Measurements from ENCODE around the gene SORT1.

Gene SORT1

DNA sequence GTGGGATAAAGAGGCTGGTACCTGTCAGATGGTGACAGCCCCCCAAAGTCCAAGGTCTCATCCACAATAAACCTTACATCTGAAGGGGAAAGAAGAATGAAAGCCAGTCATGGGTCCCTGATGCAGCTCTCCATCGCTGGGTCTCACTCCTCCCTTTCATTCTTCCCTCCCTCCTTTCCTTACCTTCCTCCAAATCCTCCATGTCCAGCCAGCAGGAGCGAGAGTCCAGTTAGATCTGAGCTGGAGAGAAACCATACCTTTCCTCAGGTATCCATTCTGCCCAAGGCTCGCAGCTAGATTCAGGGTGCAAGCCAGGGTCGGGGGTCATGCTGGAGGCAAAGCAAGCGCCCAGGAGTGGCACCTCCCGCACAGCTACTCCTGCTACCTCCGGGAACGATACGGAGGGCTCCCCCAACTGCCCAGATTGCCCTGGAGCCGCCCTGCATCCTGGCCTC is 115.2 kb downstream of the SORT1 start:
- H3K4me1 Mint-ChIP-seq (ENCODE audit: low read depth): peaks cover 27% of the 10 kb centered on the region
- DNase-seq (ENCODE audit: low spot score): no peak
- peaks cover 2% of the 10 kb centered on the region for H3K27me3 Mint-ChIP-seq (ENCODE audit: low read depth)
- peak overlapping the region; percentile 86 for H3K27ac Mint-ChIP-seq
- peaks cover 15% of the 10 kb centered on the region for H3K36me3 Mint-ChIP-seq (ENCODE audit: low read depth)
- H3K4me3 Mint-ChIP-seq: peak overlapping the region; percentile 100
- H3K9me3 Mint-ChIP-seq: no peaks in the 10 kb centered on the region

DNA sequence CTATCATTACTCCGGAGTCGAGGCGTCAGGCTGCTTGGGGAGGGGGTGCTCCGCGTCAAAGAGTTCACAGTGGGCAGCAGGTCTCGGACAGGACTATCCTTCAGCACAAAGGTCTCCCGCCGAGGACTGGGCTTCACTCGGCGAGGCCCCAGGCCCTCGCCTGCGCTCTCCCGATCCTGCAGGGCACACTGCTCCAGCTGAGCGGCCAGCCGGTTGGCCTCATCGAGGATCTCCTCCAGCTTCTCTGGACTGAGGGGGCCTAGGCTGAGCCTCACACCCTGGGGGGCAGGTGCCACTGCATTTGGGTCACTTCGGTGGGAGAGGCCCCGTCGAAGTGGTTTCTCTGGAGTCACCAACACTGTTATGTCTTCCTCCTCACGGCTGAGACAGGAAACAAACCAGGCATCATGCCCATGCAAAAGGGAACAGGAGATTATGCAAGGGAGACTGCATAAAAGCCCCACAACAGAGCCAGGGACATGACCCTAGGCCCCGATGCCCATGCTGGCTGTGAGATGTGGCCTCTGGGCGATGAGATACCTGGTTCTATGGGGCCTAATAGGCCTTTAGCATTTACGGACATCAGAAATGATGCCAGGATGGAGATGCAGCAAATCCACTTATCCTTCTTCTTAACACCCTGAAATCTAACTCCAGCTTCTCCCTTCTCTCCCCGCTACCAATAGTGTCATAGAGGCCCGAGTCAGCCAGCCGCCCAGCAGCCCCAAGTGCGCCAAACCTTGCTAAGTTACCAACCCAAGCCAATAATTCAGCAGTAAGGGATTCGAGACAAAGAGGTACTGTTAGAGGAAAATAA is 115.8 kb downstream of the SORT1 start:
- Mint-ChIP-seq H3K4me1 (ENCODE audit: low read depth) (peaks cover 30% of the 10 kb centered on the region), H3K9me3 (no peaks in the 10 kb centered on the region), H3K27me3 (ENCODE audit: low read depth) (peaks cover 2% of the 10 kb centered on the region), H3K27ac (peak overlapping the region; percentile 10), H3K4me3 (peak overlapping the region; percentile 100), H3K36me3 (ENCODE audit: low read depth) (peaks cover 15% of the 10 kb centered on the region)
- no peak for DNase-seq (ENCODE audit: low spot score)

DNA sequence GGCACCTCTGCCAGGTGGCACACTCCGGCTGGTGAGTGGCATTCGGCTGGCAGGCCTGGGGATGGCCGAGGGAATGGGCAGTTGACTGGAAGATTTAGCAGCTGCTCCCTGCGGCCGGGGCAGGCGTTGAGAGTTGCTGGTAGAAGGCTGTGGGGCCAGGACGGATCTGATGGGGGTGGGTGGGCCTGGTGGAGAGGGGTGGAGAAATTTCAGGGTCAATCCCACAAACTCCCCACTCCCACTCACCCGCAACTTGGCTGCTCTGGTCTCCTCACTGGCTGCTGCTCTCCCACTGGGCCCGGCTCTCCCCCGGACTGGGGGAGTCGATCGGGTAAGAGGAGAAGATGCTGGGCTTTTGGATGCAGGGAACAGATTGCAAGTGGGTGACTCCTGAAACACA is 116.9 kb downstream of the SORT1 start:
- Mint-ChIP-seq H3K27ac (no peak overlapping the region), H3K9me3 (no peaks in the 10 kb centered on the region), H3K27me3 (ENCODE audit: low read depth) (no peaks in the 10 kb centered on the region), H3K4me1 (ENCODE audit: low read depth) (peaks cover 30% of the 10 kb centered on the region), H3K36me3 (ENCODE audit: low read depth) (peaks cover 15% of the 10 kb centered on the region), H3K4me3 (peak overlapping the region; percentile 12)
- DNase-seq (ENCODE audit: low spot score): no peak

DNA sequence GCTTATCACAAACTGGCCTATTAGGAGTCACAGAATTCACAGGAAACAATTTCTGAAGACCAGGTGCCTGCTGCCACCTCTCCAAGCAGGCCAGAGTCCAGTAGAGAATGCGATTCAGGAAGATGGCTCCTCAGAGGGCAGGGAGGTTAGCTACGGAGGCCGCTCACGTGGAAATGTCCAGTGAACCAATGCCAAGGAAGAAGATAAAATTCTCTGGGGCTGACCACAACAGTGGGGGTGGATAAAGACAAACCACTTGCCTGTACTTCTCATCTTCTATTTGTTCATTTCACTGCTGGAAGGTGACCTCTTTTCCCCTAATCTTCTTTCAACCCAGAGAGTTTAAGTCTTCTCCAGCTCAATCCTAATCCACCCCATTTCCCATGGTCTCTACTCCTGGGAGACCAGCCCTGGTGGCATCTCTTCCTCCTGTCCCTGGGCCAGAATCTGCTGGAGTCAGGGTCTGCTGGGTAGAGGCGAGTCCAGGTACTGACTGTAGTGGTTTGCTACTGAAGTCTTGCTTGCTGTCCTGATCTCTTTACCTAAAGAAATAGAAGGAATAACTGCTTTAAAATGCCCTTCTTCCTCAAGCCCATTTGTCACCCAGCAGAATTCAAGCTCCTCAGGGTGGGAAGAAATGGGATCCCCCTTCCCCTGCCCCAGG is 118.0 kb downstream of the SORT1 start:
- H3K9me3 Mint-ChIP-seq: no peaks in the 10 kb centered on the region
- H3K27ac Mint-ChIP-seq: no peak overlapping the region
- no peaks in the 10 kb centered on the region for H3K27me3 Mint-ChIP-seq (ENCODE audit: low read depth)
- H3K4me1 Mint-ChIP-seq (ENCODE audit: low read depth): peaks cover 30% of the 10 kb centered on the region
- DNase-seq (ENCODE audit: low spot score): no peak
- H3K4me3 Mint-ChIP-seq: no peak overlapping the region
- H3K36me3 Mint-ChIP-seq (ENCODE audit: low read depth): peaks cover 15% of the 10 kb centered on the region

DNA sequence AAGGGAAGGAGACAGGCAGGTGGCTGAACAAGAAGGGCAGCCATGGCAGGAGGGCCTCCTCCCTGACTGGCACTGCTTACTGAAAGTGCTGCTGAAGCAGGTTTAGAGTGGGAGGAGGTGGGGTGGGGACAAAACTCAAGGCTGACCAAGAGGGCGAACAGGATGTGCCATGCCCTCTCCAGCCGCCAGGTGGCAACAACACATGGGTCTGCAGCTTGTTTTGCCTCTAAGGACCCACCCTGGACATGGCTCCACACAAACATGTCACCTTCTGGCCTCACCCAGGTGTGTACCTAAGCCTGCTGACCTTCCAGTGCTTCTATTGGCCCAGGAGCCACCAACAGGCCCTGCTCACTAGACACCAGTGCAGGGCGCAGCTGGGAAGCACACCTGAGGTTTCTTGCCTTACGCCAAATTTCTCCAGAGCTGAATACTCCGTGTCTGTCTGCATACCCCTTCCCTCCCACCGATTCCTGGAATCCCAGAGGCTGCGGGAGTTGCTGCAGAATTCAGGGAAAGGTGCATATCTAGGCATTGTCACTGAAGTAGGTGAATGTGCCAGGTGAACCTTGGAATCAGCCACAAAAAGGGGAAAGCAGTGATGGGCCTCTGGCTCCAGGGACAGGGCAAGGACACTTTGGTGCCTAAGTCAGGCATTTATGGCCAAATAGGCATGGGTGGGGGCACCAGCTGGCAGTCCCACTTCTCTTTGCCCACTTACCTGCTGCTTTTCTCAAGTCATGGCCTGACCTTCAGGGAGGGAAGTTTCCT is 120.1 kb downstream of the SORT1 start:
- no peak overlapping the region for H3K4me3 Mint-ChIP-seq
- H3K9me3 Mint-ChIP-seq: no peaks in the 10 kb centered on the region
- H3K27me3 Mint-ChIP-seq (ENCODE audit: low read depth): no peaks in the 10 kb centered on the region
- DNase-seq (ENCODE audit: low spot score): peak; percentile 67
- H3K4me1 Mint-ChIP-seq (ENCODE audit: low read depth): peaks cover 20% of the 10 kb centered on the region
- peaks cover 14% of the 10 kb centered on the region for H3K36me3 Mint-ChIP-seq (ENCODE audit: low read depth)
- no peak overlapping the region for H3K27ac Mint-ChIP-seq

DNA sequence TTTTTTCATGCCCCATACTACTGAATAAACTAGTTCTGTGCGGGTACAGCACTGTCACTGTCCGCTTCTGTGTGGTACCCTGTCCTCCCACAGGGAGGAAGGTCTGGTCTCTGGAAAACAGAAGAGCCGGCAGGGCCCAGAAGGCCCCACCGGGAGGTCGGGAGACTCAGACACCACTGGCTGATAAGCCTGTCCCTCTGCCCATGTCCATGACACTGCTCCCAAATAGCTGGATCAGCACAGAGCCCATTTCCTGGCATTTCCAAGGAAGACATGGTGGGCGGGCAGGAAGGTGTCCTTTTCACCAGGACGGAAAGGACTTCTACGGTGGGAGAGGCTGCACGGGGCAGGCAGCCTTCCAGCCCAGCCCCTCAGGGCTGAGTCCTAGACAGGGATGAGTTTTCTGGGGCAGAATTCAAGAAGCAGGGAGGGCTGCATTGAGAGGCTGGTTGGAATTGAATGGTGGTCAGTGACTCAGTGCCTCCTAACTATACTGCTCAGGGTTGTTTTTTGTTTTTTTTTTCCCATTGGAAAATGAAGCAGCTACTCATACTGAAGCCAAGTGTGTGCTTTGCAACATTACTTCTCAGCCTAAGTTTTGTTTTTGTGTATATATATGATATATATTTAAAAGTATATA is 121.9 kb downstream of the SORT1 start:
- Mint-ChIP-seq H3K4me3 (no peak overlapping the region), H3K27ac (no peak overlapping the region), H3K4me1 (ENCODE audit: low read depth) (peaks cover 6% of the 10 kb centered on the region), H3K27me3 (ENCODE audit: low read depth) (no peaks in the 10 kb centered on the region), H3K36me3 (ENCODE audit: low read depth) (peaks cover 8% of the 10 kb centered on the region), H3K9me3 (no peaks in the 10 kb centered on the region)
- DNase-seq (ENCODE audit: low spot score): no peak

DNA sequence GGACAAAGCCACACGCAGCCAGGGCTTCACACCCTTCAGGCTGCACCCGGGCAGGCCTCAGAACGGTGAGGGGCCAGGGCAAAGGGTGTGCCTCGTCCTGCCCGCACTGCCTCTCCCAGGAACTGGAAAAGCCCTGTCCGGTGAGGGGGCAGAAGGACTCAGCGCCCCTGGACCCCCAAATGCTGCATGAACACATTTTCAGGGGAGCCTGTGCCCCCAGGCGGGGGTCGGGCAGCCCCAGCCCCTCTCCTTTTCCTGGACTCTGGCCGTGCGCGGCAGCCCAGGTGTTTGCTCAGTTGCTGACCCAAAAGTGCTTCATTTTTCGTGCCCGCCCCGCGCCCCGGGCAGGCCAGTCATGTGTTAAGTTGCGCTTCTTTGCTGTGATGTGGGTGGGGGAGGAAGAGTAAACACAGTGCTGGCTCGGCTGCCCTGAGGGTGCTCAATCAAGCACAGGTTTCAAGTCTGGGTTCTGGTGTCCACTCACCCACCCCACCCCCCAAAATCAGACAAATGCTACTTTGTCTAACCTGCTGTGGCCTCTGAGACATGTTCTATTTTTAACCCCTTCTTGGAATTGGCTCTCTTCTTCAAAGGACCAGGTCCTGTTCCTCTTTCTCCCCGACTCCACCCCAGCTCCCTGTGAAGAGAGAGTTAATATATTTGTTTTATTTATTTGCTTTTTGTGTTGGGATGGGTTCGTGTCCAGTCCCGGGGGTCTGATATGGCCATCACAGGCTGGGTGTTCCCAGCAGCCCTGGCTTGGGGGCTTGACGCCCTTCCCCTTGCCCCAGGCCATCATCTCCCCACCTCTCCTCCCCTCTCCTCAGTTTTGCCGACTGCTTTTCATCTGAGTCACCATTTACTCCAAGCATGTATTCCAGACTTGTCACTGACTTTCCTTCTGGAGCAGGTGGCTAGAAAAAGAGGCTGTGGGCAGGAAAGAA is 122.9 kb downstream of the SORT1 start:
- Mint-ChIP-seq H3K36me3 (ENCODE audit: low read depth) (peaks cover 7% of the 10 kb centered on the region), H3K4me3 (no peak overlapping the region), H3K27me3 (ENCODE audit: low read depth) (no peaks in the 10 kb centered on the region), H3K4me1 (ENCODE audit: low read depth) (peaks cover 5% of the 10 kb centered on the region), H3K27ac (no peak overlapping the region), H3K9me3 (no peaks in the 10 kb centered on the region)
- DNase-seq (ENCODE audit: low spot score): no peak

DNA sequence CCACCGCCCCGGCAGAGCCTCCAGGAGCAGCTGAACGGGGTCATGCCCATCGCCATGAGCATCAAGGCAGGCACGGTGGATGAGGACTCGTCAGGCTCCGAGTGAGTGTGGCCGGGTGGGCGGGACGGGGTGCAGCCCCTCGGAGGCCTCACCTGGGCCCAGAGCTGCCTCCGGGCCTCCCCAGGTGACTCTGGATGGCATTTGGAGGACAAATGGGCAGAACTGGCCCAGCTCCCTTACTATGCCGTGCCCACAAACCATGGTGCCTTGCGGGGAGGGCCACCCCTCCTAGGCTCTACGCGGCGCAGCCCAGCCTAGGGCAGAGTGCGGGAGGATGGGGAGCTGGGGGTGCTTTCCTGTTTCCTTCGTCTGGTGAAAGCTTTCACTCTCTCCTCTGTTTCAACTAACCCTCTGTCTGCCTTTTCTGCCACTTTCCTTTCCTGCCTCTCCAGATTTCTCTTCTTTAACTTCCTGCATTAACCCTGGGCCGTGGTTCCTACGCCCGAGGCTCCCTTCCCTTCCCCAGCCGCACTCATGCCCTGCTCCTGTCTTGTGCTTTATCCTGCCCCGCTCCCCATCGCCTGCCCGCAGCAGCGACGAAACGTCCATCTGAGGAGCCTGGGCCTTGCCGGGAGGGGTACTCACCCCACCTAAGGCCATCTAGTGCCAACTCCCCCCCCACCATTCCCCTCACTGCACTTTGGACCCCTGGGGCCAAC is 124.0 kb downstream of the SORT1 start:
- no peak overlapping the region for H3K4me3 Mint-ChIP-seq
- no peak overlapping the region for H3K27ac Mint-ChIP-seq
- H3K9me3 Mint-ChIP-seq: no peaks in the 10 kb centered on the region
- H3K36me3 Mint-ChIP-seq (ENCODE audit: low read depth): peaks cover 3% of the 10 kb centered on the region
- DNase-seq (ENCODE audit: low spot score): no peak
- peaks cover 3% of the 10 kb centered on the region for H3K4me1 Mint-ChIP-seq (ENCODE audit: low read depth)
- H3K27me3 Mint-ChIP-seq (ENCODE audit: low read depth): no peaks in the 10 kb centered on the region

DNA sequence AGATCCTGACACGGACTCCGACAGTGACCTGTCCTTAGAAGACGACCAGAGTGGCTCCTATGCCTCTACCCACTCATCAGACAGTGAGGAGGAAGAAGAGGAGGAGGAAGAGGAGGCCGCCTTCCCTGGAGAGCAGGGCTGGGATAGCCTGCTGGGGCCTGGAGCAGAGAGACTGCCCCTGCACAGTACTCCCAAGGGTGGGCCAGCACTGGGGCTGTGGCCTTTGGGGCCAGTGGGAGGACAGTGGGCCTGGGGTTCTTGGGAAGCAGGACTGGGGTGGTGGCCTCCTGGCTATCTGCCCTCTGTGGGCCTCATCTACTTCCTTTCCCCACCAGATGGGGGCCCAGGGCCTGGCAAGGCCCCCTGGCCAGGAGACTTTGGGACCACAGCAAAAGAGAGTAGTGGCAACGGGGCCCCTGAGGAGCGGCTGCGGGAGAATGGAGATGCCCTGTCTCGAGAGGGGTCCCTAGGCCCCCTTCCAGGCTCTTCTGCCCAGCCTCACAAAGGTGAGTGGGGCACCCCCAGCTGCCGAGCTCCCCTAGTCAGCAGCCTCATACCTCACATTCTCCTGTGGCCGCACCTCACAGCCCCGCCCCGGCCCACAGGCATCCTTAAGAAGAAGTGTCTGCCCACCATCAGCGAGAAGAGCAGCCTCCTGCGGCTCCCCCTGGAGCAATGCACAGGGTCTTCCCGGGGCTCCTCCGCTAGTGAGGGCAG is 124.7 kb downstream of the SORT1 start:
- Mint-ChIP-seq H3K27me3 (ENCODE audit: low read depth) (no peaks in the 10 kb centered on the region), H3K4me3 (no peak overlapping the region), H3K4me1 (ENCODE audit: low read depth) (peaks cover 3% of the 10 kb centered on the region), H3K27ac (no peak overlapping the region), H3K36me3 (ENCODE audit: low read depth) (no peaks in the 10 kb centered on the region), H3K9me3 (no peaks in the 10 kb centered on the region)
- DNase-seq (ENCODE audit: low spot score): no peak

DNA sequence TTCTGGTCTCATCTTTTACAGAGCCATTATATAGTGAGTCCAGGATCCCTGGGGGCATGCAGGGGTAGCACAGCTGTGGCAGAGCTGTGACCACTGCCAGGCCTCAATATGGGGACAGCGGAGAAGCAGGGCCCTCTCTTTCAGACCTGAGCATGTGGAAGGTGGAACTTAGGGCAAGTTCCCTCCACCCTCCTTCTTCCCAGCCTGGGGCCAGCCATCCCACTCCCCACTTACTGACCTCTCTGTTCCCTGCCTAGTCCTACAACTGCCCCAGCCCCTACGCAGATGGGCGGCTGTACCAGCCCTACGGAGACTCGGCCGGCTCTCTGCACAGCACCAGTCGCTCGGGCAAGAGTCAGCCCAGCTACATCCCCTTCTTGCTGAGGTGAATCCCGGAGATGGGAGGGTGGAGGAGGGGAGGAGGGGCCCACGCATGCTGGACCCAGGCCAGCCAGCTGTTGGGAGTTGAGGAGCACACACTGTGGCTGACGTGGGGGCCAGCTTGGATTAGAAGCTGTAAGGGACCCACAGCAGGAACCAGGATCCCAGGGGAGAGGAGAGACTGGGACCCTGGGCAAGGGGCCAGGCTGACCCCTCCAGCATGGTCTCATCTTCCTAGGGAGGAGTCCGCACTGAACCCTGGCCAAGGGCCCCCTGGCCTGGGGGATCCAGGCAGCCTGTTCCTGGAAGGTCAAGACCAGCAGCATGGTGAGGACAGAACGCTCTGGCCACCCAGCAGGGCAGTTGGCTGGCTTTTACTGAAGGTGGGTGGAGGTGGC is 125.5 kb downstream of the SORT1 start:
- Mint-ChIP-seq H3K27me3 (ENCODE audit: low read depth) (no peaks in the 10 kb centered on the region), H3K9me3 (no peaks in the 10 kb centered on the region), H3K4me1 (ENCODE audit: low read depth) (peaks cover 2% of the 10 kb centered on the region), H3K4me3 (no peak overlapping the region), H3K27ac (no peak overlapping the region), H3K36me3 (ENCODE audit: low read depth) (no peaks in the 10 kb centered on the region)
- no peak for DNase-seq (ENCODE audit: low spot score)

DNA sequence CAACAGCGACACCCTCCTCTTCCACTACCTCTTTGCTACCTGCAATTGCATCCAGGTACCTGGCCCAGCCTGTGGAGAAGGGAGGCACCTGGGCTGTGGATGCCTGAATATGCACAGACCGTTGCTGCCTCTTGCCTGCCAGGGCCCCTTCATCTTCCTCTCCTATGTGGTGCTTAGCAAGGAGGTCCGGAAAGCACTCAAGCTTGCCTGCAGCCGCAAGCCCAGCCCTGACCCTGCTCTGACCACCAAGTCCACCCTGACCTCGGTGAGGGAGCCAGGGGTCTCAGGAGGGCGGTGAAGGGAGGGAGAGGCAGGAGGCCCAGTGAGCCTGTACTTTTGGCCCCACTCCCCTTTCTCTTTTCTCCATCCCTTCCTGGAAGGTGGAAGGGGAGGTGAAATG is 126.3 kb downstream of the SORT1 start:
- no peaks in the 10 kb centered on the region for H3K4me1 Mint-ChIP-seq (ENCODE audit: low read depth)
- DNase-seq (ENCODE audit: low spot score): no peak
- H3K27me3 Mint-ChIP-seq (ENCODE audit: low read depth): no peaks in the 10 kb centered on the region
- no peak overlapping the region for H3K4me3 Mint-ChIP-seq
- H3K36me3 Mint-ChIP-seq (ENCODE audit: low read depth): no peaks in the 10 kb centered on the region
- H3K9me3 Mint-ChIP-seq: no peaks in the 10 kb centered on the region
- no peak overlapping the region for H3K27ac Mint-ChIP-seq
